ENCODE data around the gene ZSWIM4. TPM values are rescaled to one million over a fixed set of nuclear protein-coding genes. Genes with fewer than 3 reads are reported as not detected.
A peak's percentile ranks its signal among the peaks of the same experiment; 100 is the strongest.

The ZSWIM4 gene
- total RNA-seq, 4 donors from 2014 or later: 1.6 to 9.1 (median 5.8) TPM

DNA sequence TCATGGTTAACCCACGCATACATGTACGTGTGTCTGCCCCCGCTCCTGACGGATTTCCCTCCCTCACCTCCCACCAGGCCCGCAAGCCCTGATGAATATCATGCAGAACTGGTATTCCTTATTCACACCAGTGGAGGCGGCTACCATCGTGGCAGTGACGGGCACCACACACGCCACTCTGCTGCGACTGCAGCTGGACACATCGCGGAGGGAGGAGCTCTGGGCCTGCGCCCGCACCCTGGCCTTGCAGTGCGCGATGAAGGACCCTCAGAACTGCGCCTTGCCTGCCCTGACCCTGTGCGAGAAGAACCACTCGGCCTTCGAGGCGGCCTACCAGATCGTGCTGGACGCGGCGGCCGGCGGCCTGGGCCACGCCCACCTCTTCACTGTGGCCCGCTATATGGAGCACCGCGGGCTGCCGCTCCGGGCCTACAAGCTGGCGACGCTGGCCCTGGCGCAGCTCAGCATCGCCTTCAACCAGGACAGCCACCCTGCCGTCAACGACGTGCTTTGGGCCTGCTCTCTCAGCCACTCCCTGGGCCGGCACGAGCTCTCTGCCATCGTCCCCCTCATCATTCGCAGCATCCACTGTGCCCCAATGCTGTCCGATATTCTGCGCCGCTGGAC, 35.0 kb downstream of the ZSWIM4 start:
- peaks cover 0 to 23% (median 12%) of the 10 kb centered on the region in 4 donors for H3K4me1 ChIP-seq
- peak in 1 of 3 donors; percentile 47 for DNase-seq
- no peak overlapping the region for H3K4me3 ChIP-seq
- H3K27me3 ChIP-seq: no peaks in the 10 kb centered on the region
- no peaks in the 10 kb centered on the region for H3K9me3 ChIP-seq
- TF ChIP-seq, protein P1, sequence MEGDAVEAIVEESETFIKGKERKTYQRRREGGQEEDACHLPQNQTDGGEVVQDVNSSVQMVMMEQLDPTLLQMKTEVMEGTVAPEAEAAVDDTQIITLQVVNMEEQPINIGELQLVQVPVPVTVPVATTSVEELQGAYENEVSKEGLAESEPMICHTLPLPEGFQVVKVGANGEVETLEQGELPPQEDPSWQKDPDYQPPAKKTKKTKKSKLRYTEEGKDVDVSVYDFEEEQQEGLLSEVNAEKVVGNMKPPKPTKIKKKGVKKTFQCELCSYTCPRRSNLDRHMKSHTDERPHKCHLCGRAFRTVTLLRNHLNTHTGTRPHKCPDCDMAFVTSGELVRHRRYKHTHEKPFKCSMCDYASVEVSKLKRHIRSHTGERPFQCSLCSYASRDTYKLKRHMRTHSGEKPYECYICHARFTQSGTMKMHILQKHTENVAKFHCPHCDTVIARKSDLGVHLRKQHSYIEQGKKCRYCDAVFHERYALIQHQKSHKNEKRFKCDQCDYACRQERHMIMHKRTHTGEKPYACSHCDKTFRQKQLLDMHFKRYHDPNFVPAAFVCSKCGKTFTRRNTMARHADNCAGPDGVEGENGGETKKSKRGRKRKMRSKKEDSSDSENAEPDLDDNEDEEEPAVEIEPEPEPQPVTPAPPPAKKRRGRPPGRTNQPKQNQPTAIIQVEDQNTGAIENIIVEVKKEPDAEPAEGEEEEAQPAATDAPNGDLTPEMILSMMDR (IDR thresholded peaks at IDR 0.05): no peak
- no peak for TF ChIP-seq POLR2A (IDR thresholded peaks at IDR 0.05)
- no peak overlapping the region for H3K27ac ChIP-seq
- peaks cover 0 to 13% (median 0%) of the 10 kb centered on the region in 3 donors for H3K36me3 ChIP-seq

DNA sequence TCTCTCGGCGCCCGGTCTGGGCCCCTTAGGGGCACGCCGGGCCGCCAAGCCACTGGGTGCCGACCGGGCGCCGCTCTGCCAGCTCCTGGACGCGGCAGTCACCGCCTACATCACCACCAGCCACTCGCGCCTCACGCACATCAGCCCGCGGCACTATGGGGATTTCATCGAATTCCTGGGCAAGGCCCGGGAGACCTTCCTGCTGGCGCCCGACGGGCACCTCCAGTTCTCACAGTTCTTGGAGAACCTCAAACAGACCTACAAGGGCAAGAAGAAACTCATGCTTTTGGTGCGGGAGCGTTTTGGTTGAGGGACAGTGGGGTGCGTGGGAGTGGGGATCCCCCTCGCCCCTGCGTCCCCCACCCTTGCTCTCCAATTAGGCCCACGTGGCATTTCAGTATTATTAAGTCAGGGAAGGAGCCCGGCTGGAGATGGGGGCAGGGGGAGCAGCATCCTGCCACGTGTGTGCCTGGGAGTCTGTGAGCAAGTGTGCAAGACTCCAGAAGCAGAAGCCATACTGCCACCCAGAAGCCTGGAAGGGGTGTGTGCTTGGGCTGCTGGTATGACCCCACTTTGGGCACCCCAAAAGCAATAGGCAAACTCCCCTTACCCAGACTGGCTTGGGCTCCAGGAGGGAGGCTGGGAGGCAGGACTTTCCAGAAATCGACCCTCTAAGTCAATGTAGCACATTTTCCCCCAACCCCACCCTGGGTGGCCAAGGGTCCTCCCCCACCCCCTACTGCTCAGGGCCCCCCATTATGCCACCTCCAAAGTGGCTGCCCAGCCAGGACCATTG, 35.7 kb downstream of the ZSWIM4 start:
- no peak overlapping the region for H3K4me3 ChIP-seq
- H3K4me1 ChIP-seq: peaks cover 0 to 30% (median 13%) of the 10 kb centered on the region in 4 donors
- H3K27ac ChIP-seq: no peak overlapping the region
- no peaks in the 10 kb centered on the region for H3K27me3 ChIP-seq
- peaks cover 0 to 18% (median 0%) of the 10 kb centered on the region in 3 donors for H3K36me3 ChIP-seq
- TF ChIP-seq, protein P1 (IDR thresholded peaks at IDR 0.05): no peak
- no peak for TF ChIP-seq POLR2A (IDR thresholded peaks at IDR 0.05)
- H3K9me3 ChIP-seq: no peaks in the 10 kb centered on the region
- no peak for DNase-seq

DNA sequence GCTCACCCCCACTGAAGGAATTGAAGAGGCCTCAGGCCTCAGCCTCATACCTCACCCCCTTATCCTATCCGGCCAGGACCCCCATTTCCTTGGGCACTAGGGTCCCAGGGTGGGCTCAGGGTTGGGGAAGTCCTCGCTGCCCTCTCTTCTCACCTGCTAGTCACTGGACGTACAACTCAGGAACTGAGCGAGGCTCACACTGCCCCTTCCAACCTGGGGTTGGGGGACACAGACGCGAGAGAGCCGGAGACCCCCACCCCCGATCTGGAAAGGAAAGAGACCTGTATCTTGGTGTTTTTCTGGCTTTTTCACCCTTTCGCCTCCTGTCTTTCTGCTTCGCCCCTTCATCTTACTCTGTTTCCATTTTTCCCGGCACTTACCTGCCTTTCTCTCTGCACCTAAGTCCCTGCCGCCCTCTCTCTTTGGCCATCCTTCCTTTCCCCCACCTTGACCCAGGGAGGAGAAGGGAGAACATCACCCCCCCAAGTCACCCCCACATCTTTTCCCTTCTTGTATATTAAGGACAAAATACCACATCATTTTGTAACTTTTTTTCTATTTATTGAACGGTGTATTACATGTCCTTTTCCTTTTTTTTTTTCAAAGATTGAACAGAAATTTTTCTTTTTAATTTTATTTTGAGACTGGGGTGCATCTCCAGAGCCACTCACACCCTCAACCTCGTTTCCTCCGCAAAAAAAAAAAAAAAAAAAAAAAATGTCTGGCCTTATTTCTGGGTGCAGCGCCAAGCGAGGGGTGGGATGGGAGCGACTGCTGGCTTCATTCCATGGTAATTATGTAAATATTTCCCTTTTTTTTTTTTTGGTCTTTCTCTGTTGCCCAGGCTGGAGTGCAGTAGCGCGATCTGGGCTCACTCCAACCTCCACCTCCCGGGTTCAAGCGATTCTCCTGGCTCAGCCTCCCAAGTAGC, 36.6 kb downstream of the ZSWIM4 start:
- peaks cover 0 to 26% (median 0%) of the 10 kb centered on the region in 3 donors for H3K36me3 ChIP-seq
- TF ChIP-seq, protein P1 (IDR thresholded peaks at IDR 0.05): no peak
- no peak for TF ChIP-seq POLR2A (IDR thresholded peaks at IDR 0.05)
- H3K4me3 ChIP-seq: no peak overlapping the region
- no peak for DNase-seq
- H3K27ac ChIP-seq: no peak overlapping the region
- peaks cover 0 to 39% (median 17%) of the 10 kb centered on the region in 4 donors for H3K4me1 ChIP-seq
- no peaks in the 10 kb centered on the region for H3K9me3 ChIP-seq
- H3K27me3 ChIP-seq: no peaks in the 10 kb centered on the region

DNA sequence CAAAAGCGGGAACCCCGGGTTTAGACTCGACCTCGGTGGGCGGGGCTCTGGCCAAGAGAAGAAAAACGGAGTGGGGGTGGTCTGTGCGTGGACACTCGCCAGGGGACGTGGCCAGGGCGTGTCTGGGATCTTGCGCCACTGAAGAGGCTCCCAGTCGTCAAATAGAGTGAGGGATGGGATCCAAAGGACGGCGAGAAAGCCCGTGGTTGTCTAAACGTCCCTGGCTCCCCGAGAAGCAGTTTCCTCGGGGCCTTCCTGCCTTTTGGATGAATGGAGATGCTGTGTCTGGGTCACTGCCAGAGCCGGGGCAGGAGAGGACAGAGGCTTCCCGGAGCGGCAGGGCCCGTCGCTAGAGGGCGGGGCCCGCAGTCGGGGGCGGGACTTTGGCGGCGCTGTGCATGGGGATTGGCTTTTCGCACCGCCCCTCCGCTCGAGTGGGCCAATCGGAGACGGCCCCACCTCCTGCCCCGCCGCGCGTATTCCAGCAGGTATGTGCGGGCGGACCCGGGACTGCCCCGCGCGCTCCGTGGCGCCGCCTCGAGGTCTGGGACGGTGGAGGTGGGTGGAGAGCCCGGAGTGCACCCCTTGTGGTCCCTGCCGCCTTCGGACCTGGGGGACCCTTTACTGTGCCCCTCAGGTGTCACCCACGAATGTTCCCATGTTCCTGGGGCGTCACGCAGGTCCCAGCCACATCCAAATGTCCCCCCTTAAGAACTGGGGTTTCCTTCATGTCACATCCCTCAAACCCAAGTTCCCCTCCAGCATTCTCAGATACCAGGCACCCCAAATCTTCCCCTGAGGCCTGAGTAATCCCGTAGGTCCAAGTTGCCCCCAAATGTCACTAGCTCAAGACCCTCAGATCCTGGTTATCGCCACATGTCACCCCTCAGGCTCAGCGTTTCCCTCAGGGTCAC, 38.3 kb downstream of the ZSWIM4 start:
- Histone ChIP-seq H3K4me3 (peak overlapping the region; percentile 31 to 46 (median 42)), H3K9me3 (no peaks in the 10 kb centered on the region), H3K27me3 (no peaks in the 10 kb centered on the region), H3K4me1 (peaks cover 0 to 57% (median 22%) of the 10 kb centered on the region in 4 donors), H3K36me3 (peaks cover 0 to 31% (median 0%) of the 10 kb centered on the region in 3 donors), H3K27ac (peak overlapping the region; percentile 76 to 97 (median 82))
- TF ChIP-seq, protein P1 (IDR thresholded peaks at IDR 0.05): peak; percentile 14 to 66 (median 55)
- peak in 1 of 2 donors; percentile 27 for TF ChIP-seq POLR2A (IDR thresholded peaks at IDR 0.05)
- peak; percentile 94 to 99 (median 97) for DNase-seq
